Measurements from ENCODE around the gene SCYGR5.

The SCYGR5 gene

GRCh38 chr2:227703961-227704360 lies 37.4 kb downstream of the SCYGR5 start:
- TF ChIP-seq TSHZ2 (CRISPR knock-in tag; IDR thresholded peaks at IDR 0.05) (no peak), TOX (CRISPR knock-in tag; IDR thresholded peaks at IDR 0.05; ENCODE audit: borderline replicate concordance) (no peak), ZFP30 (CRISPR knock-in tag; IDR thresholded peaks at IDR 0.05) (no peak), PATZ1 (CRISPR knock-in tag; IDR thresholded peaks at IDR 0.05; ENCODE audit: borderline replicate concordance) (no peak), ZC3H10 (CRISPR knock-in tag; IDR thresholded peaks at IDR 0.05) (no peak), ZNF8 (CRISPR knock-in tag; IDR thresholded peaks at IDR 0.05) (no peak), PPARA (CRISPR knock-in tag; IDR thresholded peaks at IDR 0.05; ENCODE audit: borderline replicate concordance) (no peak), POU6F1 (CRISPR knock-in tag; IDR thresholded peaks at IDR 0.05; ENCODE audit: borderline replicate concordance, low read depth) (no peak), TCF4 (CRISPR knock-in tag; IDR thresholded peaks at IDR 0.05; ENCODE audit: borderline replicate concordance) (no peak), ARNTL (CRISPR knock-in tag; IDR thresholded peaks at IDR 0.05; ENCODE audit: borderline replicate concordance, low read depth) (no peak), BACH2 (CRISPR knock-in tag; IDR thresholded peaks at IDR 0.05; ENCODE audit: borderline replicate concordance) (no peak), RARB (CRISPR knock-in tag; IDR thresholded peaks at IDR 0.05) (no peak), CSDC2 (CRISPR knock-in tag; IDR thresholded peaks at IDR 0.05) (no peak), ISL1 (CRISPR knock-in tag; IDR thresholded peaks at IDR 0.05) (no peak), SNAI2 (CRISPR knock-in tag; IDR thresholded peaks at IDR 0.05) (no peak), ESRRG (CRISPR knock-in tag; IDR thresholded peaks at IDR 0.05) (no peak)
- no peak; the same call in 2 of the 3 replicates for ATAC-seq

GRCh38 chr2:227706859-227707258 lies 40.3 kb downstream of the SCYGR5 start:
- TF ChIP-seq ZNF565 (CRISPR knock-in tag; conservative IDR thresholded peaks at IDR 0.05; ENCODE audit: low read depth) = no peak
- TF ChIP-seq TOX (CRISPR knock-in tag; IDR thresholded peaks at IDR 0.05; ENCODE audit: borderline replicate concordance) = no peak
- no peak for TF ChIP-seq TCF4 (CRISPR knock-in tag; IDR thresholded peaks at IDR 0.05; ENCODE audit: borderline replicate concordance)
- TF ChIP-seq SNAI2 (CRISPR knock-in tag; IDR thresholded peaks at IDR 0.05) = no peak
- no peak for TF ChIP-seq TSHZ2 (CRISPR knock-in tag; IDR thresholded peaks at IDR 0.05)
- no peak for TF ChIP-seq PATZ1 (CRISPR knock-in tag; IDR thresholded peaks at IDR 0.05; ENCODE audit: borderline replicate concordance)
- no peak for TF ChIP-seq POU6F1 (CRISPR knock-in tag; IDR thresholded peaks at IDR 0.05; ENCODE audit: borderline replicate concordance, low read depth)
- no peak for TF ChIP-seq ZC3H10 (CRISPR knock-in tag; IDR thresholded peaks at IDR 0.05)
- no peak for TF ChIP-seq ZNF70 (CRISPR knock-in tag; IDR thresholded peaks at IDR 0.05)
- no peak for TF ChIP-seq ESRRG (CRISPR knock-in tag; IDR thresholded peaks at IDR 0.05)
- TF ChIP-seq CSRNP3 (CRISPR knock-in tag; IDR thresholded peaks at IDR 0.05) = no peak
- TF ChIP-seq GLIS3 (CRISPR knock-in tag; IDR thresholded peaks at IDR 0.05) = no peak
- TF ChIP-seq ARNTL (CRISPR knock-in tag; IDR thresholded peaks at IDR 0.05; ENCODE audit: borderline replicate concordance, low read depth) = no peak
- no peak for ATAC-seq
